SJSA1 (cell line): Measurements from ENCODE around the gene CCPG1. TPM values are rescaled to one million over a fixed set of nuclear protein-coding genes. Genes with fewer than 3 reads are reported as not detected.
"Not testable (repeated sequence)": the region's sequence is repeated elsewhere in the genome, so short reads cannot be mapped to it uniquely, and the experiment has no call there.

ENCODE experiments used
- DNase-seq, 2 experiments: peaks; one replicate each; pipeline ENCODE4 v3.0.0-alpha.2; 2015 to 2020; ENCODE audit warnings: low spot score in 2 of 2, low read depth in 1 of 2
- H3K27ac ChIP-seq: fragments of 250-450 bp; sonication (Bioruptor Pico); 2 replicates; pipeline ENCODE4 v1.5.1; 2020; ENCODE audit warnings: mild to moderate bottlenecking, moderate library complexity
- H3K27me3 ChIP-seq: fragments of 250-450 bp; sonication (Bioruptor Pico); replicated peaks from 2 replicates; pipeline ENCODE4 v1.5.1; 2020; ENCODE audit warnings: mild to moderate bottlenecking, moderate library complexity
- H3K36me3 ChIP-seq: fragments of 250-450 bp; sonication (Bioruptor Pico); 2 replicates; pipeline ENCODE4 v1.5.1; 2020; ENCODE audit warnings: mild to moderate bottlenecking
- H3K4me1 ChIP-seq: fragments of 250-450 bp; sonication (Bioruptor Pico); replicated peaks from 2 replicates; pipeline ENCODE4 v1.6.1; 2021; ENCODE audit warnings: mild to moderate bottlenecking
- H3K4me3 ChIP-seq: fragments of 250-450 bp; sonication (Bioruptor Pico); 2 replicates; pipeline ENCODE4 v1.5.1; 2020; ENCODE audit warnings: mild to moderate bottlenecking
- H3K9me3 ChIP-seq: fragments of 250-450 bp; sonication (Bioruptor Pico); replicated peaks from 2 replicates; pipeline ENCODE4 v1.5.1; 2020; ENCODE audit warnings: mild to moderate bottlenecking
- total RNA-seq: library from RNA; depleted of rRNA; stranded (reverse); fragments of >200 nt; shearing (Covaris generic); gene quantifications from 2 replicates; pipeline ENCODE4 v1.2.3, GENCODE V29; 2014; rRNA removed

CCPG1 gene, protein sequence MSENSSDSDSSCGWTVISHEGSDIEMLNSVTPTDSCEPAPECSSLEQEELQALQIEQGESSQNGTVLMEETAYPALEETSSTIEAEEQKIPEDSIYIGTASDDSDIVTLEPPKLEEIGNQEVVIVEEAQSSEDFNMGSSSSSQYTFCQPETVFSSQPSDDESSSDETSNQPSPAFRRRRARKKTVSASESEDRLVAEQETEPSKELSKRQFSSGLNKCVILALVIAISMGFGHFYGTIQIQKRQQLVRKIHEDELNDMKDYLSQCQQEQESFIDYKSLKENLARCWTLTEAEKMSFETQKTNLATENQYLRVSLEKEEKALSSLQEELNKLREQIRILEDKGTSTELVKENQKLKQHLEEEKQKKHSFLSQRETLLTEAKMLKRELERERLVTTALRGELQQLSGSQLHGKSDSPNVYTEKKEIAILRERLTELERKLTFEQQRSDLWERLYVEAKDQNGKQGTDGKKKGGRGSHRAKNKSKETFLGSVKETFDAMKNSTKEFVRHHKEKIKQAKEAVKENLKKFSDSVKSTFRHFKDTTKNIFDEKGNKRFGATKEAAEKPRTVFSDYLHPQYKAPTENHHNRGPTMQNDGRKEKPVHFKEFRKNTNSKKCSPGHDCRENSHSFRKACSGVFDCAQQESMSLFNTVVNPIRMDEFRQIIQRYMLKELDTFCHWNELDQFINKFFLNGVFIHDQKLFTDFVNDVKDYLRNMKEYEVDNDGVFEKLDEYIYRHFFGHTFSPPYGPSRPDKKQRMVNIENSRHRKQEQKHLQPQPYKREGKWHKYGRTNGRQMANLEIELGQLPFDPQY
- total RNA-seq = 21.4 and 28.2 TPM in 2 replicates

DNA sequence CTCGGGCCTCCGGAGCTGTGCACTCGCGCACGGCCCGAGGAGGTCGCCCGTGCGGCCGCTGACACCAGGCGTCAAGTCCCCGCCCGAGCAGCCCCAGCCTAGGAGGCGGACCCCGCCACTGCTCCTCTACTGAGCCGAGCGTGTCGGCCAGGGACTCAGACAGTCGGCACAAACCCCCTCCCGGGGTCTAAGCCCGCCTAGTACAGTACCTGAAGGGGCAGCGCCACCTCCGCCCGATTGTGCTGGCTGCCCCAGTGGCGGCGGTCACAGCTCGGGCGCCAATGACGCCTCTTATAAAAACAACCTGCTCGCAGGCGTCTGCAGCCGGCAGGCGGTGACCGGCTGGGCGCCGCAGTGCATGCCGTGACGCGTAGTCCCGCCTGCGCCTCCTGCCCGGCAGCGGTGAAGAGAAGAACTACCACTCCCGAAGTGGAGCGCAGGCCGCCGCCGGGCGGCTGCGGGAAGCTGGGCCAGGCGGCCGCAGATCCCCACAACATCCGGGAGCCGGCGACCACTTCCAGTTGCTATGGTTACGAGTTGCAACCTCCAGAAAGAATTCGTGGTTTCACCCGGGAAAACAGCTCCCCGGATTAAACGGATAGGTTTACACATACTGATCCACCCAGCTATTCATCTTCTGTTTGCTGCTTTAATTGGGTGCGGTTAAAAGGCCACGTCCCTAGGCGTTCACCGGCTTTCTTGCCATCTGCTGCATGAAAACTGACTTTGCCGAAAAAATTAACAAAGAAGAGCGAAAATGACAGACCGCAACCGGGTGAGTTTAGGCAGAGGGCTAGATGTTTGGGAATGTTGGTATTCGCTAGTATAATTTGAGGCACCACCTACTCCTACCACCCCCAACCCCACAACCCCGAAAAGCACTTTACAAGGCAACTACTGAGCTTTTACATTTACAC is at the start of gene CCPG1, which contains the start of gene PIERCE2:
CCPG1 (minus strand) TSS at position 348 of the 917 bp plus-strand sequence. CDS start 18,935 bp downstream, outside the sequence.
PIERCE2 (plus strand) TSS at position 484 of the 917 bp plus-strand sequence; CDS start at position 758, 274 bp downstream.
- H3K27me3 ChIP-seq = no peaks in the 10 kb centered on the region
- peak; percentile 94 to 96 for DNase-seq
- no peaks in the 10 kb centered on the region; the same call in 1 of the 2 replicates for H3K36me3 ChIP-seq
- H3K27ac ChIP-seq = peak within 1 kb of the TSS; percentile 52
- H3K4me1 ChIP-seq = 0 out of 2 replicates have a peak, but pooled peaks cover 2% of the 10 kb centered on the region
- H3K9me3 ChIP-seq = no peaks in the 10 kb centered on the region
- H3K4me3 ChIP-seq = peak within 1 kb of the TSS; percentile 67

DNA sequence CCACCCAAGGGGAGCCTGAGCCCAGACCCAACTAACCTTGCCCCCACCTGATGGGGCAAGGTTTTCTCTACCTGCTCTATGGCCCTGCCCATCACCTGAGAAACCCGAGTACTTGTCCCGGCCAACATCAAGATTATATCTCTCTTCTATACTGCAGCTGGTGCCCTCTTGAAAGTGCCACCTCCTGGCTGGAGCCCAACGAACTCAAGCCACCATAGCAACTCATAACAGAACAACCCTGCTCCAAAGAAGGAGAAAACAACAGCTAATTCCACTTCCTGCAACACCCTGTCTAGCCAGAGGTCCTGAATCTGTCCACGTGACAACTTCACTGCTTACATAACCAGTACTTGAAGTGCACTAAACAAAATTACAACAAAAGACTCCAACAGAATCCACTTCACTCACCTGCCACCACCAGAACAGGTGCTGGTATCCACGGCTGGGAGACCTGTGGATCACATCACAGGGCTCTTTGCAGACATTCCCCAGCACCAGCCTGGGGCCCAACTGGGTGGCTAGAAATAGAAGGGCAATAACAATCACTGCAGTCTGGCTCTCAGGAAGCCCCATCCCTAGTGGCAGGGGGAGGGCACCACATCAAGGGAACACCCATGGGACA is 49.4 kb upstream of the CCPG1 start:
- Histone ChIP-seq H3K4me3 (no peak overlapping the region), H3K27me3 (no peaks in the 10 kb centered on the region), H3K4me1 (no peaks in the 10 kb centered on the region), H3K36me3 (no peaks in the 10 kb centered on the region), H3K27ac (no peak overlapping the region), H3K9me3 (no peaks in the 10 kb centered on the region)
- DNase-seq = no peak

DNA sequence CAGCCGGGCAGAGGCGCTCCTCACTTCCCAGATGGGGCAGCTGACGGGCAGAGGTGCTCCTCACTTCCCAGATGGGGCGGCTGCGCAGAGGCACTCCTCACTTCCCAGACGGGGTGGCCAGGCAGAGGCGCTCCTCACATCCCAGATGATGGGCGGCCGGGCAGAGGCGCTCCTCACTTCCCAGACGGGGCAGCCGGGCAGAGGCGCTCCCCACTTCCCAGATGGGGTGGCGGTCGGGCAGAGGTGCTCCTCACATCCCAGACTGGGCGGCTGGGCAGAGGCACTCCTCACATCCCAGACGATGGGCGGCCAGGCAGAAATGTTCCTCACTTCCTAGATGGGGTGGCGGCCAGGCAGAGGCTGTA is 38.9 kb upstream of the CCPG1 start:
- H3K4me1 ChIP-seq, H3K27me3 ChIP-seq, DNase-seq, H3K4me3 ChIP-seq, H3K9me3 ChIP-seq, H3K27ac ChIP-seq, H3K36me3 ChIP-seq: not testable (repeated sequence)

DNA sequence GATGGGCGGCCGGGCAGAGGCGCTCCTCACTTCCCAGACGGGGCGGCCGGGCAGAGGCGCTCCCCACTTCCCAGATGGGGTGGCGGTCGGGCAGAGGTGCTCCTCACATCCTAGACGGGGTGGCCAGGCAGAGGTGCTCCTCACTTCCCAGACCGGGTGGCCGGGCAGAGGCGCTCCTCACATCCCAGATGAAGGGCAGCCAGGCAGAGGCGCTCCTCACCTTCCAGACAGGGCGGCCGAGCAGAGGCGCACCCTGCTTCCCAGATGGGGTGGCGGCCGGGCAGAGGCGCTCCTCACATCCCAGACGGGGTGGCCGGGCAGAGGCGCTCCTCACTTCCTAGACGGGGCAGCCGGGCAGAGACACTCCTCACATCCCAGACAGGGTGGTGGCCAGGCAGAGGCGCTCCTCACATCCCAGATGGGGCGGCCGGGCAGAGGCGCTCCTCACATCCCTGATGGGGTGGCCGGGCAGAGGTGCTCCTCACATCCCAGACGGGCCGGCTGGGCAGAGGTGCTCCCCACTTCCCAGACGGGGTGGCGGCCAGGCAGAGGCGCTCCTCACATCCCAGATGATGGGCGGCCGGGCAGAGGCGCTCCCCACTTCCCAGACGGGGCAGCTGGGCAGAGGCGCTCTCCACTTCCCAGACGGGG is 38.3 kb upstream of the CCPG1 start:
- not testable (repeated sequence) for H3K4me3 ChIP-seq, H3K27me3 ChIP-seq, H3K9me3 ChIP-seq, DNase-seq, H3K36me3 ChIP-seq, H3K4me1 ChIP-seq, H3K27ac ChIP-seq

DNA sequence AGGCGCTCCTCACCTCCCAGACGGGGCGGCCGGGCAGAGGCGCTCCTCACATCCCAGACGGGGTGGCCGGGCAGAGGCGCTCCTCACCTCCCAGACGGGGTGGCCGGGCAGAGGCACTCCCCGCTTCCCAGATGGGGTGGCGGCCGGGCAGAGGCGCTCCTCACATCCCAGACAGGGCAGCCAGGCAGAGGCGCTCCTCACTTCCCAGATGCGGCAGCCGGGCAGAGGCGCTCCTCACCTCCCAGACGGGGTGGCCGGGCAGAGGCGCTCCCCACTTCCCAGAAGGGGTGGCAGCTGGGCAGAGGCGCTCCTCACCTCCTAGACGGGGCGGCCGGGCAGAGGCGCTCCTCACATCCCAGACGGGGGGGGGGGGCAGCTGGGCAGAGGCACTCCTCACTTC is 37.8 kb upstream of the CCPG1 start:
- not testable (repeated sequence) for H3K27me3 ChIP-seq, H3K9me3 ChIP-seq, H3K4me3 ChIP-seq, H3K4me1 ChIP-seq, H3K27ac ChIP-seq, H3K36me3 ChIP-seq, DNase-seq

DNA sequence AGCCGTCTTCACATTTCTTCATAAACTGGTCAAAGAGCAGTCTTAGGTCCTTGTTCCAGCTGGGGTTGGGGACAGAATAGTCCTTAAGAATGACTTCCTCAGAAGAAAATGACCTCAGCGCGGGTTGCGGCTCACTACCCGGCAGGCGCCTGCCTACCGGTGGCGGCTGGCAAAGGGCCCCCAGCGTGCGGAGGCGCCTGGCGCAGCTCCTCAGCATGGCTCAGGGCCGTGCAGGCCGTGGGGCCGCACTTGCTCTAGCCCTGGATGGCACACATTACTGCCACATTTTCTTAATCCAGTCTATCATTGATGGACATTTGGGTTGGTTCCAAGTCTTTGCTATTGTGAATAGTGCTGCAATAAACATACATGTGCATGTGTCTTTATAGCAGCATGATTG is 35.0 kb upstream of the CCPG1 start:
- not testable (repeated sequence) for H3K36me3 ChIP-seq, DNase-seq, H3K9me3 ChIP-seq, H3K27ac ChIP-seq, H3K4me1 ChIP-seq, H3K27me3 ChIP-seq, H3K4me3 ChIP-seq

DNA sequence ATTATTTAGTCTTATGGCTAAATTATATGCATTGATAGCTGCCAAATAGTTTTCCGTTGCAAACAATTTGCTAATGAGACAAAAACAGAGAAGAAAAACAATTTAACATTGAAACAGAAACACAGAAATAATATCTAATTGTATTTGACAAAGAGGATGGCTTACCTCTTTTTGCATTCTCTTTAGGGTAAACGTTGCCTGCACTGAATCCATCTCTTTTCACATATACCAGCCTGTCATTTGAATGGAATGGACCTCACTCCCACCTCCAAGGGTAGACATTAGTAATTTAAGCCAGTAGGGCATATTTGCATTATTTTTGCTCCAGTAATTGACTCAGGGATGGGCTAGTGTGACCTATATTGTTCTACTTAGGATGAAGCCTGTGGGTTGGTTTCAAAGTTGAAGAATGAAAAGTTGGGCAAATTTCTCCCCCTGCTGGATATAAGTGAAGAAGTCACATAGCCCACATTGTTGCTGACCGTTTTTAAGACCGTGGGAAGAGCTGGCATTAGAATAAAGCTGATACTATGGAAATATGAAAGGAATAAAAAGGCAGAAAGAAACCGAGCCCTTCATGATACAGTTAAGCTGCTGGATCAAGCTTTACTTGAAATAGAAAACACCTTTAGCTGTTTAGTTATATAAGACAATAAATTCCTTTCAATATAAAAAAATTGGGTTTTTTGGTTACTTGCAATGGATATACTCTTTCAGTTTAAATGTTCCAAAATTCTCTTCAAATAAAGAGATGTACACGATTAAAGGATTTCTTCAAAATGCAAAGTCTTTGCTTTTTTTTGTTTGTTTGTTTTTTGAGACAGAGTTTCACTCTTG is 27.0 kb upstream of the CCPG1 start:
- Histone ChIP-seq H3K4me3 (no peak overlapping the region), H3K9me3 (no peaks in the 10 kb centered on the region), H3K27ac (no peak overlapping the region), H3K4me1 (no peaks in the 10 kb centered on the region), H3K36me3 (no peaks in the 10 kb centered on the region), H3K27me3 (no peaks in the 10 kb centered on the region)
- DNase-seq = peak in 1 of 2 experiments; percentile 34

DNA sequence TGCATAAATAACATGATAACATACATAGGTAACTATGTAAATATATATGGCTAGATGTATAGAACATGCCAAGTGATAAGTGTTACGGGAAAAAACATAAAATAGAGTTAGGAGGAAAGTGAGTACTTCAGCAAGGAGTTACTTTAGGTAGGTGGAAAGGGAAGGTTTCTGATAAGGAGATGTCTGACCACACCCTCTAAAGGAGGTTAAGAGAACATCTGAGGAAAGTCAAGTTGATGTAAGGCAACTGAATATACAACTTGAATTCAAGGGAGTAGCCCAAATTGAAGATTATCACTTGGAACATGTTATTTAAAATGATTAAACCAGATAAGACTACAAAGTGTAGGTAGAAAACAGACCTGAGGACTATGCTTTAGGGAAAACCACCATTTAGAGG is 13.9 kb upstream of the CCPG1 start:
- no peaks in the 10 kb centered on the region for H3K36me3 ChIP-seq
- no peaks in the 10 kb centered on the region for H3K27me3 ChIP-seq
- H3K9me3 ChIP-seq = no peaks in the 10 kb centered on the region
- H3K4me3 ChIP-seq = no peak overlapping the region
- no peak overlapping the region for H3K27ac ChIP-seq
- H3K4me1 ChIP-seq = no peaks in the 10 kb centered on the region
- DNase-seq = no peak

DNA sequence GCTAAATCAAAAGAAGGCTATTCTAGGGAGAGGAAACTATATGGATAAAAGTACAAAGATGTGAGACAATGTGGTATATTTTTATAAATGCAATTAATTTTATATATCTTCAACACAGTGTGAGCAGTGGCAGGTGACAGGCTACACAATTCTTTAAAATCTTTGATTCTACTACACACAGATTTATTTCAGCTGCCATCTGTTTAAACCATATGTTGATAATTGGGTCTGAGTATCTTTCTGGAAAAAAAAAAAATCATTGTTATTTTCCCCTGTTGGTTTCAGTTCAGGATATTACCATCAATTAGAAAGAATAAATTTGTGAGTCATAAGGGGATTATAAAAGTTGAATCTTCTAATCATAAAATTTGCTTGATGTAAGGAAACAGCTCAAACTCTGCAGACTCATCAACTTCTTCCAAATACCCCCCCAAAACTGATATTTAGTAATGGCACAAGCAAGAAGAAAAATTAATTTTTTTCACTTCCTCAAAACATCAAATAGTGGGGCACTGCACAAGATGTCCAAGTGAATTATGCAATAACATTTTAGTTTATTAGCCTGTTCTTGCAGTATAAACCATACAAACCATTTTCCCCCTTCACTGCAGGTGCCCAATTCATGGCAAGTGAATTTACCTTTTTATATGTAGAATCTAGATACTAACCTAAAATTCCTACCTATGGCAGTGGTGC is 12.2 kb upstream of the CCPG1 start:
- Histone ChIP-seq H3K4me3 (no peak overlapping the region), H3K27ac (no peak overlapping the region), H3K9me3 (no peaks in the 10 kb centered on the region), H3K36me3 (no peaks in the 10 kb centered on the region), H3K27me3 (no peaks in the 10 kb centered on the region), H3K4me1 (no peaks in the 10 kb centered on the region)
- no peak for DNase-seq

DNA sequence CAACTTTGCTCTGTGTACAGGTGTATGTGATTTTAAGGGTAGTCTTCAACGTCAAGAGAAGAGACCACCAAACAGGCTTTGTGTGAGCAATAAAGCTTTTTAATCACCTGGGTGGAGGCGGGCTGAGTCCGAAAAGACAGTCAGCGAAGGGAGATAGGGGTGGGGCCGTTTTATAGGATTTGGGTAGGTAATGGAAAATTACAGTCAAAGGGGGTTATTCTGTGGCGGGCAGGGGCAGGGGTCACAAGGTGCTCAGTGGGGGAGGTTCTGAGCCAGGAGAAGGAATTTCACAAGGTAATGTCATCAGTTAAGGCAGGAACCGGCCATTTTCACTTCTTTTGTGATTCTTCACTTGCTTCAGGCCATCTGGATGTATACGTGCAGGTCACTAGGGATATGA is 9.5 kb upstream of the CCPG1 start:
- not testable (repeated sequence) for H3K36me3 ChIP-seq, H3K9me3 ChIP-seq, H3K4me3 ChIP-seq, DNase-seq, H3K27me3 ChIP-seq, H3K27ac ChIP-seq, H3K4me1 ChIP-seq

DNA sequence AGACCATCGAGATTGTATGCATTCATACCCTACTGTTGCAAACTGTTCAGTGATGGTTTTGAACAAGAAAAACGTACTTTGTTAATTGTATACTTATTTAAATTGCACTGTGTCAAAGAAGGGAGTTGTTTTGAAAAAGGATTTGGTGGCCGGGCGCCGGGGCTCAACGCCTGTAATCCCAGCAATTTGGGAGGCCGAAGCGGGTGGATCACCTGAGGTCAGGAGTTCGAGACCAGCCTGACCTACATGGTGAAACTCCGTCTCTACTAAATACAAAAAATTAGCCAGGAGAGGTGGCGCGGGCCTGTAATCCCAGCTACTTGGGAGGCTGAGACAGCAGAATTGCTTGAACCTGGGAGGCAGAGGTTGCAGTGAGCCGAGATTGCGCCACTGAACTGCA is 817 bp upstream of the CCPG1 start:
- not testable (repeated sequence) for DNase-seq, H3K9me3 ChIP-seq

More for the DNA sequence above, 817 bp upstream of the CCPG1 start:
- Histone ChIP-seq H3K27ac (peak overlapping the region; percentile 52), H3K4me3 (peak overlapping the region; percentile 67)
- not testable (repeated sequence) for H3K4me1 ChIP-seq, H3K27me3 ChIP-seq, H3K36me3 ChIP-seq
